ENCODE results near the gene PDCD7. TPM values are rescaled to one million over a fixed set of nuclear protein-coding genes. Genes with fewer than 3 reads are reported as not detected.
"Not testable (repeated sequence)": the region's sequence is repeated elsewhere in the genome, so short reads cannot be mapped to it uniquely, and the experiment has no call there.

PDCD7 gene
- total RNA-seq, 2 experiments from 2014 or later = 40.0 to 40.2 TPM

GRCh38 chr15:65156692-65157091, 23.1 kb upstream of the PDCD7 start:
- no peaks in the 10 kb centered on the region for H3K27me3 Mint-ChIP-seq
- H3K27ac Mint-ChIP-seq = no peak overlapping the region
- no peaks in the 10 kb centered on the region for H3K9me3 Mint-ChIP-seq (ENCODE audit: low read depth)
- H3K4me1 Mint-ChIP-seq = no peaks in the 10 kb centered on the region
- ATAC-seq = no peak
- H3K4me3 Mint-ChIP-seq = no peak overlapping the region
- peaks cover 29% of the 10 kb centered on the region for H3K36me3 Mint-ChIP-seq
- CTCF ChIA-PET = no interaction called here
- no peak for DNase-seq

GRCh38 chr15:65154720-65155119, 21.1 kb upstream of the PDCD7 start:
- H3K27me3 Mint-ChIP-seq = no peaks in the 10 kb centered on the region
- DNase-seq (no peak), ATAC-seq (no peak)
- H3K4me1 Mint-ChIP-seq = no peaks in the 10 kb centered on the region
- no peaks in the 10 kb centered on the region for H3K9me3 Mint-ChIP-seq (ENCODE audit: low read depth)
- H3K36me3 Mint-ChIP-seq = peaks cover 32% of the 10 kb centered on the region
- no peak overlapping the region for H3K4me3 Mint-ChIP-seq
- CTCF ChIA-PET = no interaction called here
- no peak overlapping the region for H3K27ac Mint-ChIP-seq

GRCh38 chr15:65147902-65148301, 14.3 kb upstream of the PDCD7 start:
- H3K27me3 Mint-ChIP-seq = no peaks in the 10 kb centered on the region
- H3K36me3 Mint-ChIP-seq = peaks cover 10% of the 10 kb centered on the region
- CTCF ChIA-PET = interaction anchor here (0.6 to 1.3 kb wide), 3 partner anchors 92 to 415 kb away, joined by 3 read pairs; no protein-coding TSS in a partner anchor
- no peak overlapping the region for H3K27ac Mint-ChIP-seq
- DNase-seq = no peak
- no peak overlapping the region for H3K4me3 Mint-ChIP-seq
- no peaks in the 10 kb centered on the region for H3K9me3 Mint-ChIP-seq (ENCODE audit: low read depth)
- no peak for ATAC-seq
- no peaks in the 10 kb centered on the region for H3K4me1 Mint-ChIP-seq

- Mint-ChIP-seq H3K36me3 (peaks cover 5% of the 10 kb centered on the region), H3K27me3 (no peaks in the 10 kb centered on the region), H3K27ac (no peak overlapping the region), H3K9me3 (ENCODE audit: low read depth) (no peaks in the 10 kb centered on the region), H3K4me1 (no peaks in the 10 kb centered on the region), H3K4me3 (no peak overlapping the region)
- no peak for DNase-seq
- no peak for ATAC-seq
- CTCF ChIA-PET = no interaction called here
Measured at GRCh38 chr15:65146438-65146837, 12.8 kb upstream of the PDCD7 start.

GRCh38 chr15:65138631-65139030, 5.0 kb upstream of the PDCD7 start:
- H3K27me3 Mint-ChIP-seq; CTCF ChIA-PET; DNase-seq; H3K4me1 Mint-ChIP-seq; H3K9me3 Mint-ChIP-seq (ENCODE audit: low read depth); H3K36me3 Mint-ChIP-seq; ATAC-seq; H3K27ac Mint-ChIP-seq; H3K4me3 Mint-ChIP-seq: not testable (repeated sequence)

- H3K36me3 Mint-ChIP-seq; ATAC-seq; H3K27me3 Mint-ChIP-seq; H3K9me3 Mint-ChIP-seq (ENCODE audit: low read depth); H3K4me3 Mint-ChIP-seq; DNase-seq; H3K4me1 Mint-ChIP-seq; CTCF ChIA-PET; H3K27ac Mint-ChIP-seq: not testable (repeated sequence)
Measured at GRCh38 chr15:65137893-65138292, 4.3 kb upstream of the PDCD7 start.

GRCh38 chr15:65137089-65137488, 3.5 kb upstream of the PDCD7 start:
- ATAC-seq; DNase-seq; H3K27me3 Mint-ChIP-seq; H3K4me1 Mint-ChIP-seq; H3K27ac Mint-ChIP-seq; CTCF ChIA-PET; H3K4me3 Mint-ChIP-seq; H3K9me3 Mint-ChIP-seq (ENCODE audit: low read depth); H3K36me3 Mint-ChIP-seq: not testable (repeated sequence)

- H3K9me3 Mint-ChIP-seq (ENCODE audit: low read depth) = peaks cover 3% of the 10 kb centered on the region
- H3K4me3 Mint-ChIP-seq = peak overlapping the region; percentile 87
- H3K36me3 Mint-ChIP-seq = peaks cover 12% of the 10 kb centered on the region
- DNase-seq (no peak), ATAC-seq (no peak)
- H3K27ac Mint-ChIP-seq = peak overlapping the region; percentile 89
- H3K4me1 Mint-ChIP-seq = peaks cover 23% of the 10 kb centered on the region
- H3K27me3 Mint-ChIP-seq = no peaks in the 10 kb centered on the region
- CTCF ChIA-PET = interaction anchor here (1.5 kb wide), 1 partner anchor 163 kb away, joined by 5 read pairs; no protein-coding TSS in a partner anchor
Measured at GRCh38 chr15:65134538-65134937, 930 bp upstream of the PDCD7 start.

- ATAC-seq = peak; percentile 51
- H3K36me3 Mint-ChIP-seq = peaks cover 21% of the 10 kb centered on the region
- peak; percentile 44 for DNase-seq
- H3K9me3 Mint-ChIP-seq (ENCODE audit: low read depth) = peaks cover 3% of the 10 kb centered on the region
- CTCF ChIA-PET = interaction anchor here (1.0 to 1.5 kb wide), 2 partner anchors 98 to 165 kb away, joined by 3 to 5 read pairs; no protein-coding TSS in a partner anchor
- peak overlapping the region; percentile 83 for H3K27ac Mint-ChIP-seq
- peaks cover 29% of the 10 kb centered on the region for H3K4me1 Mint-ChIP-seq
- H3K27me3 Mint-ChIP-seq = no peaks in the 10 kb centered on the region
- peak overlapping the region; percentile 87 for H3K4me3 Mint-ChIP-seq
Measured at GRCh38 chr15:65132878-65133547, 595 bp downstream of the PDCD7 start.

GRCh38 chr15:65130941-65131340, 2.7 kb downstream of the PDCD7 start:
- H3K4me1 Mint-ChIP-seq = peaks cover 31% of the 10 kb centered on the region
- no peak overlapping the region for H3K4me3 Mint-ChIP-seq
- DNase-seq (no peak), ATAC-seq (no peak)
- no peaks in the 10 kb centered on the region for H3K9me3 Mint-ChIP-seq (ENCODE audit: low read depth)
- CTCF ChIA-PET = no interaction called here
- no peaks in the 10 kb centered on the region for H3K27me3 Mint-ChIP-seq
- no peak overlapping the region for H3K27ac Mint-ChIP-seq
- H3K36me3 Mint-ChIP-seq = peaks cover 31% of the 10 kb centered on the region

- Mint-ChIP-seq H3K9me3 (ENCODE audit: low read depth) (no peaks in the 10 kb centered on the region), H3K4me3 (no peak overlapping the region), H3K27ac (no peak overlapping the region), H3K27me3 (no peaks in the 10 kb centered on the region), H3K36me3 (peaks cover 27% of the 10 kb centered on the region), H3K4me1 (peaks cover 6% of the 10 kb centered on the region)
- CTCF ChIA-PET = interaction anchor here (0.6 to 1.9 kb wide), 3 partner anchors 13 to 752 kb away, joined by 3 to 7 read pairs (median 3); no protein-coding TSS in a partner anchor
- no peak for ATAC-seq
- DNase-seq = no peak
Measured at GRCh38 chr15:65115542-65115941, 18.1 kb downstream of the PDCD7 start.

GRCh38 chr15:65115086-65115485, 18.5 kb downstream of the PDCD7 start, which contains the start of gene UBAP1L:
UBAP1L (minus strand) TSS chr15:65115200; CDS start chr15:65106215, 8,985 bp downstream.
- Mint-ChIP-seq H3K4me1 (peaks cover 6% of the 10 kb centered on the region), H3K9me3 (ENCODE audit: low read depth) (no peaks in the 10 kb centered on the region), H3K27ac (no peak within 1 kb of the TSS), H3K27me3 (no peaks in the 10 kb centered on the region), H3K4me3 (no peak within 1 kb of the TSS), H3K36me3 (peaks cover 27% of the 10 kb centered on the region)
- CTCF ChIA-PET = interaction anchor here (1.0 to 1.9 kb wide), 4 partner anchors 12 to 60 kb away, joined by 3 to 7 read pairs (median 4); no protein-coding TSS in a partner anchor
- ATAC-seq = no peak
- no peak for DNase-seq

GRCh38 chr15:65110676-65111292, 22.8 kb downstream of the PDCD7 start:
- ATAC-seq (no peak), DNase-seq (no peak)
- Mint-ChIP-seq H3K27ac (no peak overlapping the region), H3K36me3 (peaks cover 11% of the 10 kb centered on the region), H3K4me1 (peaks cover 11% of the 10 kb centered on the region), H3K4me3 (no peak overlapping the region), H3K27me3 (no peaks in the 10 kb centered on the region), H3K9me3 (ENCODE audit: low read depth) (no peaks in the 10 kb centered on the region)
- CTCF ChIA-PET = interaction anchor here (0.7 kb wide), 1 partner anchor 37 kb away, joined by 4 read pairs; no protein-coding TSS in a partner anchor
